B cell (primary cell): ENCODE data around the gene SGPL1.

Experiments
- EZH2 ChIP-seq: IDR thresholded peaks from 2 replicates; pipeline ENCODE4 v1.6.1; 2012; ENCODE audit warnings: borderline replicate concordance, low read depth, mild to moderate bottlenecking, moderate library complexity, low read length; ENCODE audit not compliant: insufficient read depth, poor library complexity, severe bottlenecking
- TF ChIP-seq, protein P1 (sequence below): fragments of 200-600 bp; IDR thresholded peaks from one replicate; pipeline ENCODE4 v1.8.0; 2022; ENCODE audit warnings: antibody characterized with exemption, mild to moderate bottlenecking

DNA sequence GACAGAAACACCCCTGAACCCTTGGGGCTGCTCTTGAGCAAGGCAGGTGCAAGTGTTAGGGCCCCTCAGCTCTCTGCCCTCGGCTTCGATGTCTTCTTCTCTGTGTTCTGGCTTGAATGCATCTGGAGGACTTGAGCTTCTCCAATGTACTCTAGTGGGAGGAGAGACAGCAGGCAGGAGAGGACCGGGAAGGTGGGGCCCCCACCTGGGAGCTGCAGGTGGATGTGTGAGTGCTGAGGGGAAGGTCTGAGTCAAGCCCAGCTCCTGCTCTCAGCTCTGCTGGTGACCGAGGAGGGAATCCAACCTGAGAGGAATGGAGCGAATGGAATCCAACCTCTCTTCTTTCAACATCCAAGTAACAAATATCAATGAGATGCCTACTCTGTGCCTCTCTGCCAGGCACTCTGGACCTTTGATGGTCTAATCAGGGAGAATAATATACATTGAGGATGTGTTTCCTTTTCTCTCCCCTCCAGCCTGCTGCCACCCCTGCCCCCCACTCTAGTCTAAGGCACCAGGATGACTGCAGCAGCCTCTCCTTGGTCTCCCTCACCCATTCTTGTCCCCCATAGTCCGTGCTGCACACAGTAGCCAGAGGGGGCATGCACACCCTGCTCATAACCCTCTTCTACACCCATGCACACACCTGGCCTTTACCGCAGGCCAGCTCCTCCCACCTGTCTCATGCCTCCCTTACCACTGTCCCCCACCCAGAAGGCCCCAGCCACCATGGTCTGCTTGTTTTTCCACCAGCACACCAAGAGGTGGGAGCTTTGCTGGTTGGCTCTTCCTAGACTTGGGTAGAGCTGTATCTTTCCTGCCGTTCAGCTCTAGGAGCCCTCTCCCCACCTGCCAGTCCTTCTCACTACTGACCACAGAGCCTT is 44.2 kb upstream of the SGPL1 start:
- TF ChIP-seq, protein P1, sequence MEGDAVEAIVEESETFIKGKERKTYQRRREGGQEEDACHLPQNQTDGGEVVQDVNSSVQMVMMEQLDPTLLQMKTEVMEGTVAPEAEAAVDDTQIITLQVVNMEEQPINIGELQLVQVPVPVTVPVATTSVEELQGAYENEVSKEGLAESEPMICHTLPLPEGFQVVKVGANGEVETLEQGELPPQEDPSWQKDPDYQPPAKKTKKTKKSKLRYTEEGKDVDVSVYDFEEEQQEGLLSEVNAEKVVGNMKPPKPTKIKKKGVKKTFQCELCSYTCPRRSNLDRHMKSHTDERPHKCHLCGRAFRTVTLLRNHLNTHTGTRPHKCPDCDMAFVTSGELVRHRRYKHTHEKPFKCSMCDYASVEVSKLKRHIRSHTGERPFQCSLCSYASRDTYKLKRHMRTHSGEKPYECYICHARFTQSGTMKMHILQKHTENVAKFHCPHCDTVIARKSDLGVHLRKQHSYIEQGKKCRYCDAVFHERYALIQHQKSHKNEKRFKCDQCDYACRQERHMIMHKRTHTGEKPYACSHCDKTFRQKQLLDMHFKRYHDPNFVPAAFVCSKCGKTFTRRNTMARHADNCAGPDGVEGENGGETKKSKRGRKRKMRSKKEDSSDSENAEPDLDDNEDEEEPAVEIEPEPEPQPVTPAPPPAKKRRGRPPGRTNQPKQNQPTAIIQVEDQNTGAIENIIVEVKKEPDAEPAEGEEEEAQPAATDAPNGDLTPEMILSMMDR: no peak
- no peak for TF ChIP-seq EZH2
